Measurements from ENCODE around the gene NDUFS4.
"Not testable (repeated sequence)": the region's sequence is repeated elsewhere in the genome, so short reads cannot be mapped to it uniquely, and the experiment has no call there.

Gene NDUFS4

GRCh38 chr5:53575831-53576230 is 15.4 kb downstream of the NDUFS4 start:
- no peak for DNase-seq

DNA sequence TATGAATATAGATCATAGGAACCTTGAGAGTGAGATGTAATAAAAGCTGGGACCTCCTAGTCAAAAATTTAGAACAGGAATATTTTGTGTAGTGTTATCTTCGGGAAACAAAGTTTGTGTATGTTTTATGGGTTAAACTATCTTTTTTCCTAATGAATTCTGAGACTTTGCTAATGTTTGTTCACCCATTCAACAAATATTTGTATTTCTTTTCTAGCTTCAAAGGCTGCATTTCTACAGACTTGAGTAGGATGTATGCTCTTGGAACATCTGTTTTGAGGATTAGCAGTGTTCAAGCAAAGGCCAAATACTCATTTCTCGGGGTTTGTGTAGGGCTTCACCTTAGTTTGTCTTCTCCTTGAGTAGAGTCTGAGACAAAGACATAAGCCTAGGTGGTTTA is 16.2 kb downstream of the NDUFS4 start:
- DNase-seq: no peak

- no peak for DNase-seq
These were observed 18.4 kb downstream of the NDUFS4 start for GRCh38 chr5:53578854-53579253.

- DNase-seq: no peak
These were observed 20.1 kb downstream of the NDUFS4 start for GRCh38 chr5:53580547-53580946.

DNA sequence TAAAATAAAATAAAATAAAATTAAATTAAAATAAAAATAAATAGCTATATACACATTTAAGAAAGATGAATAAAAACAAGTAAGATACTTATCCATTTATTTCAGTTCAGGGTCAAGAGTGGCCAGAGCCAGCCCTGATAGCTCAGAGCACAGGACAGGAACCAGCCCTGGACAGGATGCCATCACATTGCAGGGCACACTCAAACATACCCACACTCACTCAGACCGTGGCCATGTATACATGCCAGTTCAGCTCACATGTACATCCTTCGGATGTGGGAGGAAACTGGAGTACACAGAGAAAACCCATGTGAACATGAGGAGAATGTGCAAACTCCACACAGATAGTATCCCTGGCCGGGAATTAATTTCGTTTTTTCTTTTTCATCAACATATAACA is 21.8 kb downstream of the NDUFS4 start:
- DNase-seq: no peak

- DNase-seq: no peak
These were observed 30.3 kb downstream of the NDUFS4 start for GRCh38 chr5:53590759-53591158.

- no peak for DNase-seq
These were observed 34.0 kb downstream of the NDUFS4 start for GRCh38 chr5:53594419-53594818.

DNA sequence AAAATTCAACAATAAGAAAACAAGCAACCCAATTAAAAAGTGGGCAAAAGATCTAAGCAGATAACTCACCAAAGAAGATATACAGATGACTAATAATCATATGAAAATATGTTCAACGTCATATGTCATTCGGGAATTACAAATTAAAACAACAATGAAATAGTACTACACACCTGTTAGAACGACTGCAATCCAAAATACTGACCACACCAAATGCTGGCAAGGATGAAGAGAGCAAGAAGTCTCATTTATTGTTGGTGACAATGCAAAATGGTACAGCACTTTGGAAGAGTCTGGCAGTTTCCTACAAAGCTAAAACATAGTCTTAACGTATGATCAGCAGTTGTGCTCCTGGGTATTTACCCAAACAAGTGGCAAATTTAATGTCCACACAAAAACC is 37.5 kb downstream of the NDUFS4 start:
- no peak for DNase-seq

GRCh38 chr5:53601570-53601969 is 41.1 kb downstream of the NDUFS4 start:
- no peak for DNase-seq

DNA sequence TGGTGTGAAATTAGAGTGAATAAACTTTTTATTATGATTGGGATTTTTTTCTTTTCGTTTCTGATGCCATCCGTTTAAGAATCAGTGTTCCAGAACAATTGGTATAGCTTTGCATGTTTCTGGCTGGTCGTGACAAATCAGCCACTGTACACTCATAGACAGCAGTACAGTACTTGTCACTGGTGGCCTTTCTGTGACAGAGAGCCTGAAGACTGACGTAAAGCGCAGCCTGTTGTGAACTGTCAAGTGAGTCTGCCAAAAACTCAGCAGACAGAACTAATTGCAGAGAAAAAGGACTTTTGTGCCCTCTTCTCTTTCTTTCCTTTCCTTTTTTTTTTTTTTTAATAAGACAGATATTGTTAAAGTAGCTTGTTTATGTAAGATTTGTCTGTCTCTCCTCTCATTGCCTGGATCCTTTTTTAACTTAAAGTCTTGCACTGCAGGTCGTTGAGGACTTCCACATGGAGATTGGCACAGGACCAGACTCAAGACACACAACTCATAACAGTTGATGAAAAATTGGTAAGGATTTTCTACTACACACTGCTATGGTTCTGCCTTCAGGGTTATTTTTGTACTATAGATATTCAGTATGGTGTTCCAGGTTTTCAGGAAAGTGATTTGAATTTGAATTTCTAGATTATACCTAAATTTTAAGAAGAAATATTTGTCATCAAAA is 42.7 kb downstream of the NDUFS4 start:
- DNase-seq: no peak

- no peak for DNase-seq
These were observed 43.9 kb downstream of the NDUFS4 start for GRCh38 chr5:53604309-53604708.

- DNase-seq: no peak
These were observed 47.4 kb downstream of the NDUFS4 start for GRCh38 chr5:53607886-53608285.

DNA sequence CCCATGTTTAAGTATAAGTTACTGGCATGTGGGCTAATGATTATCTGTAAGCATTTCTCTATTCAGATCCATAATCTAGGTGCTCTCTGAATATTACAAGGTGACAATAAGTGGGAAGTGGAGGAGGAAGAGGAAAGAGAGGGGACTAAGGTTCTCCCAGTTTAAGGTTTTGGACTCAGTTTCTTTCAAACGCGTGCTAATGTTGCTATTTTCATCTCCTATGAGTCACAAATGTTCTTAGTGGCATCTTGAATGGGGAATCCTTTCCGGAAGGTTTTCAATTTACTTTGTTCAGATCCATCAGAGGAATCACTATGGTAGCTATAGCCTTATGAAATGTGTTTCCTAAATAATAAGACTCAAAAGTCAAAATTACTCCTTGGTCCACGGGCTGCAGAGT is 48.5 kb downstream of the NDUFS4 start:
- DNase-seq: not testable (repeated sequence)

GRCh38 chr5:53613061-53613460 is 52.6 kb downstream of the NDUFS4 start:
- DNase-seq: no peak

DNA sequence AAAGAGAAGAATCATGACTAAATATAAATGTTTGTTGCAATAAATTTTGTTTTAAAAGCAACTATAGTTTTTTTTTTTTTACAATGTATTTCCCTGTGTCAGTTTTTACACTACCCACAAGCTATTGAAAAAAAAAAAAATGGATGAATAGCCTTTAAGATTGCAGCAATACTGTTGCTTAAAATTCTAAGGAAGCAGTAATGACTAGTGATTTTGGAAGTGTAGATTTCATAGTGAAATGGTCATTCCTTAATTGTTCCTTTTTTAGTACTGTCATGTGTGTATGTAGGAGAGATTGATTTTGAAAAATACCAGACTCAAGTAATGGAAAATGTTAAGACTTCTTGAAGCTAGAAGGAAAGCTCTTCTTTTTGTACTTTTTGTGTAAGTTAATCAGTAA is 53.1 kb downstream of the NDUFS4 start:
- DNase-seq: no peak

- no peak for DNase-seq
These were observed 54.0 kb downstream of the NDUFS4 start for GRCh38 chr5:53614376-53614885.

GRCh38 chr5:53616939-53617549 is 56.6 kb downstream of the NDUFS4 start:
- no peak for DNase-seq

DNA sequence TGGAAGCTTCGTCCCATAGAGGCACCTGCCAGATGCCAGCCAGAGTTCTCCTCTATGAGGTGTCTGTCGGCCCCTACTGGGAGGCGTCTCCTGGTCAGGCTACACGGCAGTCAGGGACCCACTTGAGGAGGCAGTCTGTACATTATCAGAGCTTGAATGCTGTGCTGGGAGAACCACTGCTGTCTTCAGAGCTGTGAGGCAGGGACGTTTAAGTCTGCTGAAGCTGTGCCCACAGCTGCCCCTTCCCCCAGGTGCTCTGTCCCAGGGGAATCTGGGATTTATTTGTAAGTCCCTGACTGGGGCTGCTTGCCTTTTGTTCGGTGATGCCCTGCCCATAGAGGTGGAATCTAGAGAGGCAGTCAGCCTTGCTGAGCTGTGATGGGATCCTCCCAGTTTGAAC is 70.8 kb downstream of the NDUFS4 start:
- DNase-seq: no peak

DNA sequence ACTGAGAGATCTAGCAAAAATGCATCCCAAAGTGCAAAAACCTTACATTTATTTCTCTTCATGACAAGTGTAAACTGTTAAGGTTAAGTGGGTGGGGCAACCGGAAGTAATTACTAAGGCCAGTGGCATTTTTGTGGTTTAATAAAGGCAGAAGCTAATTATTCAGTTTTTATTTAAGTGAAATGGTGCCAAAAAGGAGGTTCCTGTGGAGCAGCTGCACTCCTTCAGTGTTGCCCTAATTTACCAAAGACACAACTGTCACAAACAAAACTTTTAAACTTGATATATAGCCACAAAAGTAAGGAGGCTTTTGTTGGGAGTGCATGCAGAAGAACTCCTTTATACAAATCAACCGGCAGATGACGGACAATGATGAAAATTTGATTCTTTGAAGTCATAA is 81.6 kb downstream of the NDUFS4 start:
- DNase-seq: no peak

DNA sequence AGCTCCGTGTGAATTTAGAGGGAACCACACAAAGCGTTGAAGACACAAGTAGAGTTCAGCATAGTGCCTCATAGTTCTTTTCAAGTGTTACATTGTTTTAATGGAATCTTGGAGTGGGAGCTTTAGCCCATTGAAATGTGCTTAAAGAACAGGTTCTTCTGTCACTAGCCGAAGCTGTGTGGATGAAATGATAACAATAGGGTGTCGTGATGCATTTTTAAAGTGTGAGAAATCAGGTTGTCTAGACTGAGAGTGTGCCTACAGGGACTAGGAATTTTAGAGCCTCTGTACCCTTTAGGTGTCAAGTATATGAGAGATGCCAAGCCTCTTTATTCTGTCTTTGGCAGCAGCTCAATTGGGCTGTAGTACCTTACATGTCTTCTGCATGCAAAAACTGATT is 83.0 kb downstream of the NDUFS4 start:
- DNase-seq: no peak

DNA sequence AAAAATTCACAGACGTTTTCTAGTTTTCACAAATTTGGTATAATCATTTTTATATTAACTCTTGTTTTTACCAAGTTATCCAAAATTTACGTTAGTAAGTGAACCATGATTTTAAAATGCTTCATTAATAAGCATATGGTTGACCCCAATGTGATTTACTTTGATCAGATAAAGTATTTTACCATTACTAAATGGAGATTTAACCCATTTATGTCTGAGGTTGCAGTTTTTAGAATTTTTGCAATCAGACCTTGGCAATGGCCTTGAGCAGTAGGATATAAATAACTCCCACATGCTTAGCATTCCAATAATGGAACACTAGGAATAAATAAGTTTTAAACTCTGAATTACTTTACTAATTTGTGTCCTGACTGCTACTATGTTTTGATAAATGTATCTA is 84.6 kb downstream of the NDUFS4 start:
- no peak for DNase-seq

- DNase-seq: no peak
These were observed 88.9 kb downstream of the NDUFS4 start for GRCh38 chr5:53649352-53649751.

GRCh38 chr5:53660573-53660972 is 100.1 kb downstream of the NDUFS4 start:
- not testable (repeated sequence) for DNase-seq

- not testable (repeated sequence) for DNase-seq
These were observed 104.9 kb downstream of the NDUFS4 start for GRCh38 chr5:53665313-53665712.

GRCh38 chr5:53667621-53668020 is 107.2 kb downstream of the NDUFS4 start:
- DNase-seq: no peak
